AG08396 (cell line): Measurements from ENCODE around the gene TRPM8.
A peak's percentile ranks its signal among the peaks of the same experiment; 100 is the strongest.
"Not testable (repeated sequence)": the region's sequence is repeated elsewhere in the genome, so short reads cannot be mapped to it uniquely, and the experiment has no call there.

Experiments used
- DNase-seq: peaks from one replicate; pipeline ENCODE4 v3.0.0; 2012; ENCODE audit warnings: low spot score, mixed read lengths

Gene TRPM8

DNA sequence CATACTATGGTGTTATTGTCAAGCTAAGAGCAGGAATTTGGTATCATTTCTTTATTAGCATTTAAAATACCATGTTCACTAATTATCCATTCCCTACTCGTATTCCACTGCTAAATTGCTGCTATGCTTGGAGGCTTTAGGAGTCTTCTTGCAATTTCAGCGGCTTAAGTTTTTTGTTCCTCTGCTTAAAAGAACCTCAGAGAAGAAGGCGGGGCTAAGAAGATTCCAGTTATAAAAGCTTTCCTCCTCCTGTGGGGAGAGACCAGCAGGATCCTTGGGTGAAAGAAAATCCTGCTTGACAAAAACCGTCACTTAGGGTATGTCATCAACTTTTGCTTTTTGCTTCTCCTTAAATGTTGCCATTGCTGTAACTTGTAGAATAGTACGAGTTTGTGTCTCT lies at the start of gene TRPM8:
Gene TRPM8 (plus strand): TSS at position 258 of the 400 bp plus-strand sequence. CDS start 9,165 bp downstream, outside the sequence.
- no peak for DNase-seq

DNA sequence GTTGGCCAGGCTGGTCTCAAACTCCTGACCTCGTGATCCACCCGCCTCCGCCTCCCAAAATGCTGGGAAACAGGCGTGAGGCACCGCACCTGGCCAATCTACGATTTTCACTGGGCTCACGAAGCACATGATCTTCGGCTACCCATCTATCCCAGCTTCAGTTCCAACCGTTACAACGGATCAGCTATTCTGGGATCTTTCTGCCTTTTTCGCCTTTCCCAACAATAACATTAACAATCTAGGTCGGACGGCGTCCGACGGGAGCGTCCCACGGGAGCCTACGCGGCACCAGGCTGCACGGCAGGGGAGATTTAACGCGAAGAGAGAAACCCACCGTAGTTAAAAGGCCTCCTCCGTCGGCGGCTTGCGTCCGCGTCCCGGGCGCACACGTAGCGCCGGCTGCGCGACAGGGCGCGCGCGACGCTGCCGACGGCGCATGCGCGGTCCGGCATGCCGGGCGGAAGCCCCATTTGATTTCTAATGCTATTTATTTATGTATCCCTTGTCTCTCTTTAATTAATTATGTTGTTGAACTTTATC lies 49.1 kb upstream of the TRPM8 start, which contains the start of gene MSL3B:
Gene MSL3B (minus strand): TSS at position 394 of the 540 bp plus-strand sequence.
- DNase-seq = peak; percentile 73

DNA sequence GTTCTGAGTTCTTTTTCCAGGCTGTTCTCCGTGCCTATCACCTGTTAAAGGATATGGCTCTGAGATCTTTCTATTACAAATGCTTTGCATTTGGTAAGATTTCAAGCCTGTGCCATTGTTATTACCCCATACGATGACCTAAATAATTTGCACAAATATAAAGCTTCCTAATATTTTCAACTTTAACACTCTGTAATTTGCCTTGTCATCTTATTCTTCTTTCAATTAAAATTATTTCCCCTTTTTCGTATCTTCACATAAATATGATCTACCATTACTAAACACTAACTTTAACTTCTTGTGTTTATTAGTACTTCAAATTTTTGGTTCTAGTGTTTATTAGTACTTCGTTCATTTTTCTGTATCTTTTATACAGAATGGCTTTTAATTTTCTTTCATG lies 45.7 kb upstream of the TRPM8 start:
- no peak for DNase-seq

DNA sequence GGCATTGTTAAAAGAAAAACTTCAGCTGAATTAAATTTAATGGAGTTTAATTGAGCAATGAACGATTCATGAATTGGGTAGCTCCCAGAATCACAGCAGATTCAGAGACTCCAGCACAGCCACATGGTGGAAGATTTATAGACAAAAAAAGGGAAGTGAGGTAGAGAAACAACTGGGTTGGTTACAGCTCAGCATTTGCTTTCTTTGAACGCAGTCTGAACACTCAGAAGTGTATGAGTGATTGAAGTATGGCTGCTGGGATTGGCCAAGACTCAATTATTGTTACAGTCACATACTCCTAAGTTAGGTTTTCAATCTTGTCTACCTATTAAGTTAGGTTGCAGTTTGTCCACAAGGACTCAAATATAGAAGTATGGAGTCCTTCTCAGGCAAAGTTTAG lies 45.0 kb upstream of the TRPM8 start:
- DNase-seq = not testable (repeated sequence)

DNA sequence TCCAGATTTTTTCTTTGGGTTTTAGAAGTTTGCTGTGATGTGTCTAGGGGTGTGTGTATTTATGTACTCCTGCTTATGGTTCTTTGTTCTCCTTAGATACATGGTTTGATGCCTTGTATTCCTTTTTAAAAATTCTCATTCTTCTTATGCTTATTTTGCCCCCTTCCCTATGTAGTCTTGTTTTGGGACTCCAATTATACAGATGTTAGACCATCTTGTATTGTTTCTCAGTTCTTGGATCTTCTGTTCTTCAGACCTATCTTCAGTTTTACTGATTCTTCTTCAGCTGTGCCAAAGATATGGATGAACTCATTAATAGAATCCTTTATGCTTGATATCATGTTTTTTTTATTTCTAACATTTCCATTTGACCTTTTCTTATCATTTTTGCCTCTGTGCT lies 34.8 kb upstream of the TRPM8 start:
- no peak for DNase-seq

DNA sequence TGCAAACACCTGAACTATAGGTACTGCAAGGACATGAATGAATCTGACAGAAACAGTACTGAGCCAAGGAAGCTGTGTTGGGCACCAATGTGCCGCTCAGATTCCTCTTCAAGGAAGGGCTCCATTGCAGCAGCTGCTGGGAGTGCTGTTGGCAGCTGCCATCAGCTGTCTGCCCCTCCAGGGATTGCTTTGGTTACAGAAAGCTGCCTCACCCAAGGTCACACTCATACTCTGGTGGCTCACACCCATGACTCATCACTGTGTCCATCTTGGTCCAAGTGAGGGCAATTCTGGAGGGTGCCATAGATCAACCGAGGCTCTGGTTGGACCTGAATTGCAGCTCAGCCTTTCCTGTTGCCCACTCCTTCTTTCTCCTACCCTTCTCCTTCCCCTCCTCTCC lies 24.4 kb upstream of the TRPM8 start:
- no peak for DNase-seq

DNA sequence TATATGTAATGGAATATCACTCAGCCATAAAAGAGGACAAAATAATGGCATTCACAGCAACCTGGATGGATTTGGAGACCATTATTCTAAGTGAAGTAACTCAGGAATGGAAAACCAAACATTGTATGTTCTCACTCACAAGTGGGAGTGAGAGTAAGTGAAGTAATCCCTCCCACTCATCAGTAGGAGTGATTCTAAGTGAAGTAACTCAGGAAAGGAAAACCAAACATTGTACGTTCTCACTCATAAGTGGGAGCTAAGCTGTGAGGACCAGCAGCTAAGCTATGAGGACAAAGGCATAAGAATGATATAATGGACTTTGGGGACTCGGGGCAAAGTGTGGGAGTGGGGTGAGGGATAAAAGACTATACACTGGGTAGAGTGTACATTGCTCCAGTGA lies 20.9 kb upstream of the TRPM8 start:
- not testable (repeated sequence) for DNase-seq

DNA sequence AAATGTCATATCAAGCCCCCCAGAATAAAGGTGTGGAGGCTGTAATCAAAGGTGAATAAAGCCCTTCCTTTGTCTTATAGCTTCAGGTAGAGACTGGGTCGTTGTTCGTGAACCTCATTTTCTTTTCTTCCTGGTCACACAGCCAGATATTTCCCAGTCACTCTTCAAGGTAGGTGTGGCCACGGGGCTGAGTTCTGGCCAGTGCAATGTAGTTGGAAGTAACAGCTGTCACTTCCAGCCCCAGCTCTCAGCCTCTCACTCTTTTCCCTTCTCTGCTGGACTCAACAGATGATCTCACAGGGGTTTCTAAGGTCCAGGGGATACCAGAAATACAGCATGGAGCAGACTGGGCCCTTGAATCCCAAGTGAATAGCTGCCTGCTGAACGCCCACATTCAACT lies 15.8 kb upstream of the TRPM8 start:
- no peak for DNase-seq

DNA sequence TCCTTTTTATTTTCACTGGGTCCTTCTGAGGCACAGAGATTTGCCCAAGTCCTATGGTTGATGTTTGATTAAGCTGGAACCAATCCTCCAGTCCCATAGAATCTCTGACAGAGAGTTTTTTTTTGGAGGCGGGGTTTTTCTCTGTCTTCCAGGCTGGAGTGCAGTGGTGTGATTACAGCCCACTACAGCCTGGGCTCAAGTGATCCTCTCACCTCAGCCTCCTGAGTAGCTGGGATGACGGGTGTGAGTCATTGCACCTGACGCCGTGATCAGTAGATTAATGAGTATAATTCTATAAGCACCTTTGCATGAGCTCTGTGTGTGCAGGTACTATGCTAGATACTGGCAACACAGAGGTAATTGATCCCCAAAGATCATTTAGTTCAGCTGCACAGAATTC lies 15.3 kb upstream of the TRPM8 start:
- no peak for DNase-seq

DNA sequence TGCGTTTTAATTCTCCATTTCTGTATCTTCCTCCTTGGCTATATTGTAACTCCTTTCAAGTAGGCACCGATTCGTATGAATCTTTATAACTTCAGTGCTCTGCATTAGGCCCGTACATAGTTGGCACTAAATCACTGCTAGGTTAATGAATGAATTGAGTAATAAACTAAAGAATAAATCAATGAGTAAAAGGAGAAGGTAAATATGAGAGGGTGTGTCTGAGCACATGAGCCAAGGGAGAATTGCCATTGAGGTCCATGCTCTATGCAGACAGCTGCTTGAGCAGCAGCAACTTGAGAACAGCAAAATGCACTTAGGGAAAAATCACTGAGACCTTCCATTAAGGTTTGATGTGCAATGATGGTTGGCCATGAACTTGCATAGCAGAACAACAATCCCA lies 11.2 kb upstream of the TRPM8 start:
- no peak for DNase-seq

DNA sequence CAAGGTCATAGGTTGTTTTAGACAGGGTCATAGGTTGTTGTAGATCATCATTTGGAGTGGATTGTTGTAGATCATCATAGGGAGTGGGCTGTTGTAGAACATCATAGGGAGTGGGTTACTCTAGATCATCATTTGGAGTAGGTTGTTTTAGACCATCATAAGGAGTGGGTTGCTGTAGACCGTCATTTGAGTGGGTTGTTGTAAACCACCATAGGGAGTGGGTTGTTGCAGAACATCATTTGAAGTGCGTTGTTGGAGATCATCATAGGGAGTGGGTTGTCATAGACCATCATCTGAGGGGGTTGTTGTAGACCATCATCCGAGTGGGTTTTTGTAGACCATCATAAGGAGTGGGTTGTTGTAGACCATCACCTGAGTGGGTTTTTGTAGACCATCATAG lies 9.5 kb upstream of the TRPM8 start:
- no peak for DNase-seq

DNA sequence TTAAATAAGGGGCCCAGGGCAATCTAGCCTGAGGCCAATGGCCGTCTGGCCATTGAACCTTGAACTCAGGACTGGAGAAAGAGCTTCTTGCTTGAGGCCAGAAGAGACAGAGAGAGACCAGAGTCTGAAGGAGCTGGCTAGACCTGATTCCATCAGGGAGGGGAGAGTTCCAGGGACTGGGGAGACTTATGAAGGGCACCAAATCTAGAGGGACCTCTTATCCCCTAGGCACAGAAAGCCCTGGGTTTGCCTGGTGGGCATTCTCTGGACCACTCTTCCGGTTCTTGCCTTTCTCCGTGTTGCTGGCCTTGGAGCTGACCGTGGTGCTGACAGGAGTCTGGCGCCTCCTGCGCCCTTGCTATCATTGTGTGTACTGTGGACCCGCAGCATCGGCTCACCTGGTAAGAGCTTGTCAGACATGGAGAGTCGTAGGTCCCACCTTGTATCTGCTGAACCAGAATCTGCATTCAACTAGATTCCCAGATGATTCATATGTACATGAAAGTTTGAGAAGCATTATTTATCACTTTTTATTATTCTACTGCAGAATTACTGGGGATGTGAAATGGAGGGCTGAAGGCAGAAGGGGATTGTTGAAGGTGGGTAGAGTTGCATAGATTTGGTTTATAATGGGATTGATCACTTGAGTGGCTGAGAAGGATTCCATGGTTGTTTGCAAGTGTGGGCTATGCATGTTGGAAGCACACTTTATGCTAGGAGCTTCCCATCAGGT lies 4.3 kb upstream of the TRPM8 start:
- DNase-seq = peak; percentile 58

DNA sequence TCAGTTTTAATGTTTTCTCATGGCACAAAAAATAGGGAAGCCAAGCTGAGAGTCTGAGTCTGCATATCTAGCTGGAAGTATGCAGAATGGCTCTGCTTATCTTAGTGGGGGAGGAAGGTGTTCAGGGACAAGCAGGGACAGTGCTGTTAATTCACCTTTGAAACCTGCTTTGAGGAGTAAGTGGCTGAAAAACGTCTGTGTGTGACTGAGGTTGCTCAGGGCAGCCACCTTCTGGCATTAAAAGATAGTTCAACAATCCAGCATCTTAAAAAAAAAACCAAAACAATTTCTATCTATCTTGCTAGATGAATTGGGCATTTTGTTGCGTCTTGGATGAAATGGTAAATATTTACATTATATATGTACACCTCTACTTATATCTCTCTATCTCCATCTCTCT lies 2.0 kb upstream of the TRPM8 start:
- DNase-seq = no peak

DNA sequence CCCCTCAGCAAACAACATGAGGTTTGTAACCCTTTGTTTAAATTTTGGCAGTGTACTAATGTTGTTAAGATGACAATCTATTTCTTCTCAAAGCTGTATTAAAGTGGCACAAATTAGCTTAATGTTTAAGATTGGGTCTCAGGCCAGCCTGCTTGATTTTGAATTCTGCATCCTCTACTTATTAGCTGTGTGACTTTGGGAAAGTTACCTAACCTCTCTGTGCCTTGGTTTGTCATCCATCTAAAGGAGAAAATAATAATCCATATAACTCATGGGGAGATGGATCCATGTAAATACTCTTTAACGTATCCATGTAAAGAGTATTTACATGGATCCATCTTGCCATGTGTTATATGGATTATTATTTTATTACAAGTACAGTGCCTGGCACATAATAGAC lies 2.1 kb downstream of the TRPM8 start:
- no peak for DNase-seq

DNA sequence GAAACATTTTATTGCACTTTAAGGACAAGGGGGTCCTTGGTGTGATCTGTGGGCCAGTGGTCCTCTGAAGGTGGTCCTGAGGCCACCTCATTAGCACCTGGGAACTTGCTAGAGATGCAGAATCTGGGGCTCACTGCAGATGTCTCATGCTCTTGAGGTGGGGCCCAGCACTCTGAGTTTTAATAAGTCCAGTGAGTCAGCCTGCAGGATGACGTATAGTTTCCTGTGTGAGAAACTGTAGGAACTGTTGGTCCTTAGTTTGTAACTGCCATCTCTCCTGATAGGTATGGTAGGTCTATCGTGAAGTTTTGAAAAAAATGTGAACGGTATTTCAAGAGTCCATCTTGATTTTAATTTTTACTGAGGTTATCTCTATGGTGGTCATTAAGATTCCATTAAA lies 2.8 kb downstream of the TRPM8 start:
- no peak for DNase-seq

DNA sequence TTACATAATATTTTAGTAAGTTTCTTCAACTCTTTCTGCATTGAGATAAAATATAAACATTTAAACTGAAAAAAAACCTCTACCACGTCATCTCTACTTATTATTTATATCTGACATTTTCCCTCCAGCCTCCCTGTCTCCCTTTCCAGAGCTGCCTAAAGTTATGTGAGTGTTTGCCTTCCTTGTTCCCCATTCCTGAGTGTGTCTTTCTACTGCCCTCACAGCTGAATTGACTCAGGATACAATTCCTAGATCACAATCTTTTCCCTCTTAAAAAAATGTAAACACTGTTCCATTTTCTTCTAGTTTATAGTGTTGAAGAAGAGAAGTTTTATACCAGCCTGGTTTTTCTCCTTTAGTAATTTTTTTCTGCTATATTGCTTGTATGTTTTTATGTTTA lies 5.3 kb downstream of the TRPM8 start:
- no peak for DNase-seq

DNA sequence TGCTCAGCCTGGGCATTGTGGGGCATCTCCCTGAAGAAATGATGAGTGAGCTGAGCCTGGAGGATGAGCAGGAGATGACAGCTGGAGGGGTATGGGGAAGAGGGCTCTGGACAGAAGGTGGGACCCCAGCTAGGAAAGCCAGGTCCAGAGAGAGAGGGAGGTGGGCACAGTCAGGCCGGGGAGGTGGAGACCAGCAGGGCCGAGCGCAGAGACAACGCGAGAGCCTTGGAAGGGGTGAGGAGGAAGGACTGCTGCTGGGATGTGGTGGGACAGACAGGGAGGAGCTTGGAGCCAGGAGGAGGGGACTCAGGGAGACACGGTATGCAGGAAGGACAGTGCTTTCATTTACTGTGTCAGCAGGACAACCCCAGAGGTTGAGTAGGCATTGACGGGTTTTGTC lies 8.2 kb downstream of the TRPM8 start:
- no peak for DNase-seq

DNA sequence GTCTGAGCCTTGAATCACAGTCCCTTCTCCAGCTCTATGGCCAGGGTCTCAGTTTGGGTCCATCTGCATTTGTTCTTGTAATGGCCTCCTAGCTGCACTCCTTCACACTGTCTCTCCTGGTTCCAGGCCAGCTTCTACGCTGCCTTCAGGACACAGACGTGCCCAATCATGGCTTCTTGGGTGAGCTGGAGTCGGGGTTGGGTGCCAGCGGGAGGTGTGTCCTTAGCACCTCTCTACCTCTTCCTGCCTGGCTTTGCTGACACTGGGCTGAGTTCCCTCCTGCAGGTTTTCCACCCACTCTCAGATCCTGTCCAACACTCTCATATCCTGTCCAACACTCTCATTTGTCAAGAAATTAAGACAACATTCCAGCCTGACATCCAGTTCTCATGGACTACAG lies 9.6 kb downstream of the TRPM8 start:
- no peak for DNase-seq

DNA sequence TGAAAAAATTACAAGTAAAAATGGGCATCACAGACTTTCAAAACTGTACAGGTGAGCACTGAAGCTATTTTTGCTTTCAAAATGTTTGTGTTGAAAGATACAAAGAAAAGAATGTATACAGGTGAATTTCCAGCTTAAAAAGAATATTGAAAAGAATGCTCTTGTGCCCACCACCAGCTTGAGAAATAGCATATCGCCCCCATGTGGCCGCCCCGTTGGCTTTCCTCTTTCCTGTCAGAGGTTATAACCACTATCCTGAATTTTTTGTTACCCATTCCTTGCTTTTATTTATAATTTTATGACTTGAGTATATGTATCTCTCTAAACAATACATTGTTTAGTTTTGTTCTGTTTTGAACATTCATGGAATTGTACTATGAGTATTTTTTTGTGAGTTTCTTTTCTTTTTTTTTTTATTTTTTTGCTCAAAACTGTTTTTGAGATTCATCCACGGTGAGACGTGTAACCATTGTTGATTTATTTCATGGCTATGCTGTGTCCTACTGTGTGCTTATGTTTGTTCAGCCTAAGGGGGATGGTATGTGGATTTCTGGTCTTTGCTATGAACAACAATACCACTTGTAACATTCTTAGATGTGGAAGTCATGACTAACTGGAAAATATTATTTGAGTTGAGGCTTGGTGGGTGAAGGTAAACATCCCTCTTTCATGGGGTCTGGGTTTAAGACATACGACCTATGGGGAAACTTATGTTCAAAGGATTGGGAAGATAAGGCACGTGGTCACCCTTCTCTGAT lies 11.6 kb downstream of the TRPM8 start:
- DNase-seq = no peak

DNA sequence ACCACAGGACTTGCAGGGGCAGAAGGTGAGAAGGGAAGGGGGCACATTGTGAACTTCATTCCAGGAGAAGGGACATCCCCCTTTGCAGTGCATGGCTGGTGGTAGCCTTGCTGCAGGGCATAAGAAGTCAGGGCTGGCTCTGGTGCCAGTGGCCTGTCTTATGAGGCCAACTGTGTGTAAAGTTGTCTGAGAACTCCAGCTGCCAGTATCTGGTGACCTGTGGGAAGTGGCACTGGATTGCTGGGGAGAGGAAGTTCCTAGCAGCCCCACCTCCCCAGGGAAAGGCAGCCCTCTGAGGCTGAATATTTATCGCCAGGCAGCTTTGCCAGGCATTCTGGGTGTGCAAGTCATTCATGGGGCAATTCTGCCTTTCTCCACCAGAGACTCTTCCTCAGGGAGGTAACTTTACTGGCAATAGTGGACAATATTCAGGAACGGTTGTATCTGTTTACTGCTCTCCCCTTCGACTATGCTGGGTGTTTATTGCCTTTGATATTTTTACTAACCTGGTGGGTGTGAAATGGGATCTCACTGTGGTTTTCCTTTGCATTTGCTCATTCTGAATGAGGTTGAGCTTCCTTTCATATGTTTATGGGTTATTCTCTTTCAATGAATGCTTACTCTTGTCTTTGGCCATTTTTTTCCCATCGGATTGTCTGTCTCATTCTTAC lies 12.3 kb downstream of the TRPM8 start:
- no peak for DNase-seq

DNA sequence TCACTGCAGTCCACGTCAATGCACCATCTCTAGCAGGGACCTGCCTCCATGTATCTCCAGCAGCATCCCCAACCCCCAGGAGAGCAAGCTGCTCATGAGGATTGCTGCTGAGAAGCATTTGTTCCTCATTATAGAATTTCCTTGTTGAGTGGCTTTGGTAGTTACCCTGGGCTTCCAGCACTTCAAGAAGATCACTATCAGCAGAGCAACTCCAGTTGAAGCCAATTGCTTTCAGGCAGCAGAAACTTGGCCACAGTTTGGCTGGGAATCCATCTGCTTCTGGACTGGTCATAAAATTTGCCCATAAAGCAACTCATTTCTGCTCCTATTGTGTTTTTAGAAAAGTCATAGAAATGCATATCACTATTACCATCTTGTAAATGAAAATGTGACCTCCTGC lies 17.4 kb downstream of the TRPM8 start:
- DNase-seq = no peak

DNA sequence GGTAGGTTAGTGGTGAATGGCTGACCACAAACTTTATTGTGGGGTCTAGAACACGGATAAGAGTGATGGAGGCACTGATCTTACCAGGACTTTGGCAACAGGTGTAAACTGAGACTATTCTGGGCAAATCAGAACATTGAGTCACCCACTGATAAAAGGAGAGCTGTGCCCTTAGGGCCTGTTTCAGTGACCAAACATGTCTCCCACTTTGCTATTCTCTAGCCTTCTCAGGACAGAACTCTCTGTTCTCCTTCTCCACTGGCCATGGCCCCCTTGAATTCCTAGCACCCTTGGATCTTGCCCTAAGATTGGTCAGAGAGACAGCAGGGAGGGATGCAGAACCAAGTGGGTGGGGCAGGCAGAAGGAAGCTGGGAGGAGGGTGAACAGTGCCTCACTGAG lies 18.3 kb downstream of the TRPM8 start:
- DNase-seq = no peak

DNA sequence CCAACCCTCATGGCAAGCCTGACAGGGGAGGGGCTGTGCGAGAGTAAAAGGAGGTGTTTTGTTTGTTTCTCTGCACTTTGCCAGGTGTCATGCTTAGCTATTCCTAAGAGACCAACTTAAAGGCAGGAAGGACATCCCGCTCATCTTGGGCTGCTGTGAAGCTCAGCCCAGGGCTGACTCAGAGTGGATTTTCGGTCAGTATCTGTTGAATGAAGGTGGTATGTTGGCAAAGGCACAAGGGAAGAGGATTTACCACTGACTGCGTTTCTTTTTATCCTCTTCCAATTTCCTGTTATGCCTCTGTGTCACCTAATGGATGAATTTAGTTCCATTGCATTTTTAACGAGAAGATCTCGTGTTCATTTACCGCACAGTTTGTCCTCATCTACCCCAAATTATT lies 18.9 kb downstream of the TRPM8 start:
- DNase-seq = no peak
